Endothelial cell (in vitro differentiated cells): ENCODE results near the gene PTPRT. TPM values are rescaled to one million over a fixed set of nuclear protein-coding genes. Genes with fewer than 3 reads are reported as not detected.

Experiments used
- DNase-seq: peaks from one replicate; pipeline ENCODE4 v3.0.0; 2021; ENCODE audit warnings: low spot score
- H3K27ac Mint-ChIP-seq: one replicate; pipeline ENCODE4 v1.8.0; 2021; ENCODE audit warnings: mixed read lengths, inconsistent platforms; ENCODE audit not compliant: unreplicated experiment
- H3K27me3 Mint-ChIP-seq: one replicate; pipeline ENCODE4 v1.8.0; 2021; ENCODE audit warnings: mild to moderate bottlenecking, moderate library complexity, mixed read lengths, inconsistent platforms; ENCODE audit not compliant: unreplicated experiment
- H3K36me3 Mint-ChIP-seq: one replicate; pipeline ENCODE4 v1.8.0; 2021; ENCODE audit warnings: mild to moderate bottlenecking, low read depth, mixed read lengths, inconsistent platforms; ENCODE audit not compliant: unreplicated experiment
- H3K4me1 Mint-ChIP-seq: one replicate; pipeline ENCODE4 v1.8.0; 2021; ENCODE audit warnings: mild to moderate bottlenecking, mixed read lengths, inconsistent platforms; ENCODE audit not compliant: unreplicated experiment
- H3K4me3 Mint-ChIP-seq: one replicate; pipeline ENCODE4 v1.8.0; 2021; ENCODE audit warnings: mild to moderate bottlenecking, mixed read lengths, inconsistent platforms; ENCODE audit not compliant: unreplicated experiment
- H3K9me3 Mint-ChIP-seq: one replicate; pipeline ENCODE4 v1.8.0; 2021; ENCODE audit warnings: mixed read lengths, inconsistent platforms; ENCODE audit not compliant: unreplicated experiment
- long read RNA-seq: library from polyadenylated mRNA; unstranded; transcript quantifications from one replicate; pipeline ENCODE4 v2.0.0, GENCODE V29; 2020; ENCODE audit not compliant: unreplicated experiment
- total RNA-seq: library from RNA; stranded (reverse); fragmentation: NEBNext Ultra II Directional; extraction: Animal tissue kit (Norgen Biotek cat#: 25700); gene quantifications from one replicate; pipeline ENCODE4 v1.2.1, GENCODE V29; 2021; ENCODE audit not compliant: unreplicated experiment
- TF ChIP-seq, protein P1 (sequence below): fragments of 200-600 bp; sonication (generic); IDR thresholded peaks from one replicate; pipeline ENCODE4 v1.5.0; 2021; ENCODE audit warnings: antibody characterized with exemption; ENCODE audit not compliant: unreplicated experiment

Gene PTPRT
- total RNA-seq = 0.10 TPM
- long read RNA-seq = 0 reads

DNA sequence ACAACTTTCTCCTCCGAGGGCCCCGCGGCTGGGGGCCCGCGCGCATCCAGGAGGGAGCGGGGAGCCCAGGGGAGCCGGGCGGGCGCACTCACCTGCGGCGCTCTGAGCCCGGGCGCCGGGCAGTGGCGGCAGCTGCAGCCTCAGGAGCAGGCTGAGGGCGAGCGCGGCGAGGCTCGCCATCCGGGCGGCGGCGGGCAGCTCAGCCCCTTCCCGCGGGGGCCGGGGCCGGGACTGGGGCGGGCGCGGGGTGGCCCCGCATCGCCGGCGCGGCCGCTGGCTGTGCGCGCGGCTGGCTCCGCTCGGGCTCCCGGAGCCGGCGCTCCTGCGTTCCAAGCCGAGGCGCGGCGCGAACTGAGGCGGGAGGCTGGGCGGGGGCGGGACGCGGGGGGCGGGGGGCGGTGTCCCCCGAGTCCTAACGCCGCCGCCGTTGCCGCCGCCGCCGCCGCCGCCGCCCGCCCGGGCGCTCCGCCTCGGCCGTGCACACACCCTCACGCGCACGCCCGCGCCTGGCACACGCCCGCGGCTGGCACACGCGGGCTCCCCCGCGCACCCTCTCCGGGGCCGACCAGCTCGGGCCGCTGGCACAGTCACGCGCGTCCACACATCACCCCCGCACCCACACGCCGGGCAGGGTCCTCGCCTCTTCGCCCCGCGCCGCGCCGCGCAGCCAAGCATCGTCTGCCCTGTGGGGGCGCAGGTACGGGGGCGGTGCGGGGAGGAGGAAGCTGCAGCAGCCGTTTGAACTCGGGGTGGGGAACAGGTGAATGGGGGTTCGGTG lies at the start of gene PTPRT:
TSS of gene PTPRT (minus strand) at position 353 of the 778 bp plus-strand sequence. CDS start at position 180, 173 bp downstream.
- Mint-ChIP-seq H3K4me3 (no peak within 1 kb of the TSS), H3K27ac (no peak within 1 kb of the TSS), H3K36me3 (peaks cover 4% of the 10 kb centered on the region), H3K4me1 (no peaks in the 10 kb centered on the region), H3K27me3 (peaks cover 23% of the 10 kb centered on the region), H3K9me3 (peaks cover 13% of the 10 kb centered on the region)
- DNase-seq = no peak
- TF ChIP-seq, protein P1, sequence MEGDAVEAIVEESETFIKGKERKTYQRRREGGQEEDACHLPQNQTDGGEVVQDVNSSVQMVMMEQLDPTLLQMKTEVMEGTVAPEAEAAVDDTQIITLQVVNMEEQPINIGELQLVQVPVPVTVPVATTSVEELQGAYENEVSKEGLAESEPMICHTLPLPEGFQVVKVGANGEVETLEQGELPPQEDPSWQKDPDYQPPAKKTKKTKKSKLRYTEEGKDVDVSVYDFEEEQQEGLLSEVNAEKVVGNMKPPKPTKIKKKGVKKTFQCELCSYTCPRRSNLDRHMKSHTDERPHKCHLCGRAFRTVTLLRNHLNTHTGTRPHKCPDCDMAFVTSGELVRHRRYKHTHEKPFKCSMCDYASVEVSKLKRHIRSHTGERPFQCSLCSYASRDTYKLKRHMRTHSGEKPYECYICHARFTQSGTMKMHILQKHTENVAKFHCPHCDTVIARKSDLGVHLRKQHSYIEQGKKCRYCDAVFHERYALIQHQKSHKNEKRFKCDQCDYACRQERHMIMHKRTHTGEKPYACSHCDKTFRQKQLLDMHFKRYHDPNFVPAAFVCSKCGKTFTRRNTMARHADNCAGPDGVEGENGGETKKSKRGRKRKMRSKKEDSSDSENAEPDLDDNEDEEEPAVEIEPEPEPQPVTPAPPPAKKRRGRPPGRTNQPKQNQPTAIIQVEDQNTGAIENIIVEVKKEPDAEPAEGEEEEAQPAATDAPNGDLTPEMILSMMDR = no peak

DNA sequence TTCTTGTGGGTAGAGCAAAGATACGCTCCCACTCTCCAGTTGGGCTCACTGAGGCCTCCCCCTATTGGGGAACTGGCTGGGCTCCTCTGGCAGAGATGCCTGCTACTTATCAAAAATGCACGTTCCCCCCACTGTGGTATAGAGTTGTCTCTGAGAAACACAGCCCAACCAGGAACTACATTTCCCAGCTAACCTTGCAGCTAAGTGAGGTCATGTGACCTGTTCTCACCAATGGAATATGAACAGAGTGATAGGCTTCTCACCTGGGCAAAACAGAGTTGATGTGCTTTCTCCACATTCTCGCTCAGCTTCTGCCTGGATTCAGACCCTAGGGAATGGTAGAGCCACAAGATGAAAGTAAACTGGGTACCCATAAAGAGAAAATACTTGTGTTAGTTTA lies 49.1 kb upstream of the PTPRT start:
- Mint-ChIP-seq H3K9me3 (peaks cover 56% of the 10 kb centered on the region), H3K36me3 (peaks cover 1% of the 10 kb centered on the region), H3K27ac (no peak overlapping the region), H3K27me3 (peaks cover 2% of the 10 kb centered on the region), H3K4me3 (no peak overlapping the region), H3K4me1 (no peaks in the 10 kb centered on the region)
- TF ChIP-seq, protein P1 = no peak
- no peak for DNase-seq

DNA sequence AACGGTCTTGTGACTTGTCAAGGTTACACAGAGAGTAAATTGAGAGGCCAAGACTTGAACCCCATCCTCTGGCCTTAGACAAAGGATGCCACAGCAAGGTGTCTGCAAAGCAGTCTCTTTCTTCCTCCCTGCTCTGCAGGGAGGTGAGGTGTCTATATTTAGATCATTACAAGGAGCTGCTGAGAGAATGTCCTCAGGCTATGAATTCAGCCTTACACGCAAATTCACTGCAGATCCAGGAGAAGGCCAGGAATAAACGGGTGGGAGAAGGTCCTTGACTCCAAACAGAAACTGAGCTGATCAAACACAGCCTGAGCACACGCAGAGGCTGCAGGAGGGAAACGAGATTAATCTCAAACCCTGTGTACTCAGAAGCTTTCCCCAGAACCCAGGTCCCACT lies 48.6 kb upstream of the PTPRT start:
- no peaks in the 10 kb centered on the region for H3K27me3 Mint-ChIP-seq
- no peak overlapping the region for H3K27ac Mint-ChIP-seq
- H3K4me1 Mint-ChIP-seq = no peaks in the 10 kb centered on the region
- TF ChIP-seq, protein P1 = no peak
- H3K9me3 Mint-ChIP-seq = peaks cover 57% of the 10 kb centered on the region
- no peak overlapping the region for H3K4me3 Mint-ChIP-seq
- no peak for DNase-seq
- H3K36me3 Mint-ChIP-seq = peaks cover 4% of the 10 kb centered on the region

DNA sequence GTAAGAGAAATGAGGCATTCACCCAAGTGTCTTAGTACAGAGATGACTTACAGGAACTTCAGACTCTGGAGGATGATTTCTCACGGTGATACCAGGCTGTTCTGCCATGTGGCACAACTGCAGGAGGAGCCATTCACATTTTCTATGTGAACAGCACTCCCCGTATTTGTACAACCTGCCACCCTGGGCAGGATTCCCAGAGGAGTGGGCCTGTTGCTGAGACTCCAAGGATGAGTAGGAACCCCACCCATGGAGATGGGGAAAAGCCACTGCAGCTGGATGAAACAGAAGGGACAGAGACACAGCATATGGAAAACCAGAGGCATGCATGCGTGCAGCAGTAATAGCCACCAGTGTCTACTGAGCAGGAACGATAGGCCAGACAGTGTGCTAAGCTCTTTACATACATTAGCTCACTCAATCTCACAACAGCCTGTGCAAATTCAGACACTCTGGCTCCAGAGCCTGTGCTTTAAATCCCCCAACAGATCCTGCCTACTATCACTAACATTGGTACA lies 48.0 kb upstream of the PTPRT start:
- H3K4me3 Mint-ChIP-seq = no peak overlapping the region
- TF ChIP-seq, protein P1 = no peak
- no peak overlapping the region for H3K27ac Mint-ChIP-seq
- no peak for DNase-seq
- H3K4me1 Mint-ChIP-seq = no peaks in the 10 kb centered on the region
- H3K36me3 Mint-ChIP-seq = peaks cover 4% of the 10 kb centered on the region
- H3K9me3 Mint-ChIP-seq = peaks cover 54% of the 10 kb centered on the region
- H3K27me3 Mint-ChIP-seq = peaks cover under 1% of the 10 kb centered on the region

DNA sequence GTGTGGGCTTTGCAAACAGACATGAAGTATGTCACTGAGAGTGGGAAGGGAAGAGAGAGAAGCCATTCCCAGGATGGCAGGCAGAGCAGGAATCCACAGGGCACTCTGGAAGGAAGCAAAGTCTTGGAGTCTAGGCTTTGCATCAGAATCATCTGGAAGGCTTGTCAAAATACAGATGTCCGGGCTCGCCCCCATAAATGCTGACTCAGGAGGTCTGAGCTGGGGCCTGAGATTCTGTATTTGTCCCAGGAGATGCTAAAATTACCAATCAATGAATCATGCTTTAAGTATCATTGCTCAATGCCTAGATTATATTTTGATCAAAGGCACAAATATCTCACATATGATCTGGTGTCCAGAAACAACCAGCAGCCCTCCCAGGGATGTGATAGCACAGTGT lies 46.3 kb upstream of the PTPRT start:
- Mint-ChIP-seq H3K4me3 (no peak overlapping the region), H3K36me3 (peaks cover 4% of the 10 kb centered on the region), H3K27ac (no peak overlapping the region), H3K4me1 (no peaks in the 10 kb centered on the region), H3K27me3 (peaks cover 9% of the 10 kb centered on the region), H3K9me3 (peaks cover 61% of the 10 kb centered on the region)
- DNase-seq = no peak
- TF ChIP-seq, protein P1 = no peak
